Endothelial cell (in vitro differentiated cells): ENCODE measurements around the gene ROR2. TPM values are rescaled to one million over a fixed set of nuclear protein-coding genes. Genes with fewer than 3 reads are reported as not detected.
A peak's percentile ranks its signal among the peaks of the same experiment; 100 is the strongest.

ENCODE experiments used
- DNase-seq: peaks from one replicate; pipeline ENCODE4 v3.0.0; 2021; ENCODE audit warnings: low spot score
- H3K27ac Mint-ChIP-seq: one replicate; pipeline ENCODE4 v1.8.0; 2021; ENCODE audit warnings: mixed read lengths, inconsistent platforms; ENCODE audit not compliant: unreplicated experiment
- H3K27me3 Mint-ChIP-seq: one replicate; pipeline ENCODE4 v1.8.0; 2021; ENCODE audit warnings: mild to moderate bottlenecking, moderate library complexity, mixed read lengths, inconsistent platforms; ENCODE audit not compliant: unreplicated experiment
- H3K36me3 Mint-ChIP-seq: one replicate; pipeline ENCODE4 v1.8.0; 2021; ENCODE audit warnings: mild to moderate bottlenecking, low read depth, mixed read lengths, inconsistent platforms; ENCODE audit not compliant: unreplicated experiment
- H3K4me1 Mint-ChIP-seq: one replicate; pipeline ENCODE4 v1.8.0; 2021; ENCODE audit warnings: mild to moderate bottlenecking, mixed read lengths, inconsistent platforms; ENCODE audit not compliant: unreplicated experiment
- H3K4me3 Mint-ChIP-seq: one replicate; pipeline ENCODE4 v1.8.0; 2021; ENCODE audit warnings: mild to moderate bottlenecking, mixed read lengths, inconsistent platforms; ENCODE audit not compliant: unreplicated experiment
- H3K9me3 Mint-ChIP-seq: one replicate; pipeline ENCODE4 v1.8.0; 2021; ENCODE audit warnings: mixed read lengths, inconsistent platforms; ENCODE audit not compliant: unreplicated experiment
- total RNA-seq: library from RNA; stranded (reverse); fragmentation: NEBNext Ultra II Directional; extraction: Animal tissue kit (Norgen Biotek cat#: 25700); gene quantifications from one replicate; pipeline ENCODE4 v1.2.1, GENCODE V29; 2021; ENCODE audit not compliant: unreplicated experiment
- TF ChIP-seq, protein P1 (sequence below): fragments of 200-600 bp; sonication (generic); IDR thresholded peaks from one replicate; pipeline ENCODE4 v1.5.0; 2021; ENCODE audit warnings: antibody characterized with exemption; ENCODE audit not compliant: unreplicated experiment

ROR2 gene
- total RNA-seq, 1 donor from 2014 or later = 3.5 TPM

GRCh38 chr9:91775708-91776028, 174.4 kb downstream of the ROR2 start:
- H3K4me3 Mint-ChIP-seq = no peak overlapping the region
- no peak for DNase-seq
- no peaks in the 10 kb centered on the region for H3K9me3 Mint-ChIP-seq
- no peaks in the 10 kb centered on the region for H3K36me3 Mint-ChIP-seq
- H3K27me3 Mint-ChIP-seq = peaks cover 2% of the 10 kb centered on the region
- TF ChIP-seq, protein P1, sequence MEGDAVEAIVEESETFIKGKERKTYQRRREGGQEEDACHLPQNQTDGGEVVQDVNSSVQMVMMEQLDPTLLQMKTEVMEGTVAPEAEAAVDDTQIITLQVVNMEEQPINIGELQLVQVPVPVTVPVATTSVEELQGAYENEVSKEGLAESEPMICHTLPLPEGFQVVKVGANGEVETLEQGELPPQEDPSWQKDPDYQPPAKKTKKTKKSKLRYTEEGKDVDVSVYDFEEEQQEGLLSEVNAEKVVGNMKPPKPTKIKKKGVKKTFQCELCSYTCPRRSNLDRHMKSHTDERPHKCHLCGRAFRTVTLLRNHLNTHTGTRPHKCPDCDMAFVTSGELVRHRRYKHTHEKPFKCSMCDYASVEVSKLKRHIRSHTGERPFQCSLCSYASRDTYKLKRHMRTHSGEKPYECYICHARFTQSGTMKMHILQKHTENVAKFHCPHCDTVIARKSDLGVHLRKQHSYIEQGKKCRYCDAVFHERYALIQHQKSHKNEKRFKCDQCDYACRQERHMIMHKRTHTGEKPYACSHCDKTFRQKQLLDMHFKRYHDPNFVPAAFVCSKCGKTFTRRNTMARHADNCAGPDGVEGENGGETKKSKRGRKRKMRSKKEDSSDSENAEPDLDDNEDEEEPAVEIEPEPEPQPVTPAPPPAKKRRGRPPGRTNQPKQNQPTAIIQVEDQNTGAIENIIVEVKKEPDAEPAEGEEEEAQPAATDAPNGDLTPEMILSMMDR = peak; percentile 31
- no peak overlapping the region for H3K27ac Mint-ChIP-seq
- H3K4me1 Mint-ChIP-seq = peaks cover 4% of the 10 kb centered on the region

- H3K9me3 Mint-ChIP-seq = no peaks in the 10 kb centered on the region
- H3K4me3 Mint-ChIP-seq = no peak overlapping the region
- no peak overlapping the region for H3K27ac Mint-ChIP-seq
- DNase-seq = peak; percentile 82
- H3K4me1 Mint-ChIP-seq = peaks cover 4% of the 10 kb centered on the region
- TF ChIP-seq, protein P1 = peak; percentile 89
- H3K27me3 Mint-ChIP-seq = peaks cover 2% of the 10 kb centered on the region
- H3K36me3 Mint-ChIP-seq = no peaks in the 10 kb centered on the region
These were observed 174.9 kb downstream of the ROR2 start for GRCh38 chr9:91775011-91775707.

- H3K4me3 Mint-ChIP-seq = no peak overlapping the region
- no peak for DNase-seq
- H3K9me3 Mint-ChIP-seq = no peaks in the 10 kb centered on the region
- H3K27ac Mint-ChIP-seq = no peak overlapping the region
- peaks cover 4% of the 10 kb centered on the region for H3K4me1 Mint-ChIP-seq
- TF ChIP-seq, protein P1 = no peak
- no peaks in the 10 kb centered on the region for H3K27me3 Mint-ChIP-seq
- no peaks in the 10 kb centered on the region for H3K36me3 Mint-ChIP-seq
These were observed 176.9 kb downstream of the ROR2 start for GRCh38 chr9:91773156-91773555.

- peaks cover 4% of the 10 kb centered on the region for H3K4me1 Mint-ChIP-seq
- H3K27ac Mint-ChIP-seq = no peak overlapping the region
- TF ChIP-seq, protein P1 = no peak
- no peaks in the 10 kb centered on the region for H3K9me3 Mint-ChIP-seq
- DNase-seq = no peak
- H3K36me3 Mint-ChIP-seq = no peaks in the 10 kb centered on the region
- H3K27me3 Mint-ChIP-seq = no peaks in the 10 kb centered on the region
- no peak overlapping the region for H3K4me3 Mint-ChIP-seq
These were observed 178.2 kb downstream of the ROR2 start for GRCh38 chr9:91771864-91772263.

DNA sequence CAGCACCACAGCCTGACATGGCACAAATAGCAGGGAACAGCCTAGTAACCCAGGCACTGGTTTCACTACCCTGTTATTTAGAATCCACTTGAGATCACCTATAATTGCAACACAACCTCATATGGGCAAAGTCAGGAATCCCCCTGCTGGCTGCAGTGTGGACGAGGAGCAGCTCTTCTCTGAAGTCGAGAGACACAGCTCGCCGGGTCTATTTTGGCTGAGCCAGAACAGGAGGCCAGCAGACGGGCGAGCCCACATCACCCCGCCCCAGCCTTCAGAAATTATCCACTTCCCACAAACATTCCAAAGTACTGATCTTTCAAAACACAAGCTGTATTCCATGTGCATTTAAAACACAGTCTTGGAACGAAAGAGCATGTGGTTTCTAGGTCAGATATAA, 179.0 kb downstream of the ROR2 start:
- Mint-ChIP-seq H3K36me3 (peaks cover 3% of the 10 kb centered on the region), H3K4me1 (peaks cover 4% of the 10 kb centered on the region), H3K9me3 (no peaks in the 10 kb centered on the region), H3K4me3 (no peak overlapping the region), H3K27me3 (peaks cover 2% of the 10 kb centered on the region), H3K27ac (no peak overlapping the region)
- no peak for DNase-seq
- TF ChIP-seq, protein P1 = peak; percentile 10
